GM18951 (cell line): ENCODE data around the gene HDGFL3.
"Not testable (repeated sequence)": the region's sequence is repeated elsewhere in the genome, so short reads cannot be mapped to it uniquely, and the experiment has no call there.

Experiments
- POLR2A ChIP-seq: IDR thresholded peaks from 4 replicates; pipeline ENCODE4 v1.6.1; 2011; ENCODE audit warnings: mild to moderate bottlenecking; ENCODE audit not compliant: insufficient read length, insufficient read depth; ENCODE audit errors: extremely low read depth
- in situ Hi-C: fragments of 300-500 bp; cut with MboI; formaldehyde crosslinking; loops from one replicate; pipeline ENCODE4 v1.12.0; 2022; ENCODE audit warnings: low sequenced_read_pairs, mixed read lengths, inconsistent platforms; ENCODE audit not compliant: unreplicated experiment

HDGFL3 gene

GRCh38 chr15:83144771-83145170 lies 62.9 kb downstream of the HDGFL3 start:
- TF ChIP-seq POLR2A: no peak
- in situ Hi-C loops: no loop called here

DNA sequence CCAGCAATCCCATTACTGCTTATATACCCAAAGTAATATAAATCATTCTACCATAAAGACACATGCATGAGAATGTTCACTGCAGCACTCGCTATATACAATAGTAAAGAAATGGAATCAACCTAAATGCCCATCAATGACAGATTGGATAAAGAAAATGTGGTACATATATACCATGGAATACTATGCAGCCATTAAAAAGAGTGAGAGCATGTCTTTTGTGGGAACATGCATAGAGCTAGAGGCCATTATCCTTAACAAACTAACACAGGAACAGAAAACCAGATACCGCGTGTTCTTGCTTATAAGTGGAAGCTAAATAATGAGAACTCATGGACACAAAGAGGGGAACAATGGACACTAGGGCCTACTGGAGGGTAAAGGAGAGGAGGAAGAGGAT lies 65.5 kb downstream of the HDGFL3 start:
- in situ Hi-C loops: not testable (repeated sequence)

DNA sequence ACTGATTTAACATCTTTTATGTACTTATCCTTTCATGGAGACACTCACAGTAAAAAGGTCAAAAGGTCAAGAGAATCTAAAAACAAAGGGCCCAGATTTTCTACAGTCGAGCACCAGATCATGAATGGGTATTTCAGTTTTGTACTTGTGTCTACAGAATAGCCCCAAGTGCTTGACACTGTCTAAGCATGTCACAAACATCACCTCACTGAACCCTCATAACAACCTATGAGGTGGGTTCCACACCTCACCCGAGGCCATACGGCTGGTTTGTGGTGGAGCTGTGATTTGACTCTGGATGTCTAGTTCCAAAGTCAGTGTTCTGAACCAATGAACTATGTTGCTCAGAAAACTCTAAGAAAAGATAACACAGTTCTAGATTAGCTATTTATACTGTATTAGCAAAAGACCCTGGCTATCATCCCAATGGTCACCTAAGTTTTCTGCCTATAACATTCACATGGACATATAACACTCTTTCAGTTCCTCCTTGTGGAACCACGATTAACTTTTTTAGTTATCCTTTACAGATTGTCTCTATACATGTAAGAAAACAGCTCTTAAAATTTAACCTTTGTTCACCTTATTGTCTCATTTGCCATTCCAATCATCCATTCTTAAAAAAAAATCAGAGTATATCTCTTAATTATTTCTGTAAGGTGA lies 74.6 kb downstream of the HDGFL3 start:
- no peak for TF ChIP-seq POLR2A
- in situ Hi-C loops: no loop called here

DNA sequence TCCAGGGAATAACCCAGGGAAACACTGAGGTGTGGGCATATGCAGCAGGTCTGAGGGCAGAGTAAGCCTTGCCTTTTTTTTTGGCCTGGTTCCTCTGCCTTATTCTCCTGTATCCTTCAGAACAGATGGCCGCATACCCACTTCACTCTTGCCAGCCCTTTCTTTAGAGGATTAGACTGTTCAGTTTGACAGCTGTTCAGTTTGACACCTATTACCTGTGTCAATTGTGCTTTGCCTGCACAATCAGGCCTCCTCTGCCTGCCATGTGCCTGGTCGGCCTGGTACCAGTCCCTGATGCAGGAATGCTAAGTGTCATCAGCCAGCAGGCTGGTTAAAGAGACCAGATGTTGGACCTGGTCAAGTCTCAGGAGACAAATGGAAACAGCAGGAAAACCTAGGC lies 77.8 kb downstream of the HDGFL3 start:
- in situ Hi-C loops: no loop called here
- TF ChIP-seq POLR2A: no peak

- no peak for TF ChIP-seq POLR2A
- in situ Hi-C loops: no loop called here
These were observed 80.0 kb downstream of the HDGFL3 start for GRCh38 chr15:83127547-83128150.

DNA sequence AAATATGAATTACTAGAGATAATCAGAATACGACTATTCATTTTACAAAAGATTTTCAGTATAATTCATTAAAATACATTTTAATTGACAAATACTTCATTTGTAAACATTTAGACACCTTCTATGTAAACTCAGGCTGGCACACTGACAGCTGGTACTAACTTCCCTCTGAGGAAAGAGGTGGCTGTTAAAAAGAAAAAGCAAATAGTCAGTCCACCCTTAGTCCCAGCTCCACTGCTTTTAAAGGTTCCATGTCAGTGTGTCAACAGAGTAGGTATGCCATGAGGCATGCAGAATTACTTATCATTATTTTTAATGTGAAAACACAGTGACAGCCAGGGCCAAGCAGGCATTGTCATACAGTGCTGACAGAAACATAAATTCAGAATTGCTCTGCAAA lies 84.1 kb downstream of the HDGFL3 start:
- in situ Hi-C loops: no loop called here
- TF ChIP-seq POLR2A: no peak

DNA sequence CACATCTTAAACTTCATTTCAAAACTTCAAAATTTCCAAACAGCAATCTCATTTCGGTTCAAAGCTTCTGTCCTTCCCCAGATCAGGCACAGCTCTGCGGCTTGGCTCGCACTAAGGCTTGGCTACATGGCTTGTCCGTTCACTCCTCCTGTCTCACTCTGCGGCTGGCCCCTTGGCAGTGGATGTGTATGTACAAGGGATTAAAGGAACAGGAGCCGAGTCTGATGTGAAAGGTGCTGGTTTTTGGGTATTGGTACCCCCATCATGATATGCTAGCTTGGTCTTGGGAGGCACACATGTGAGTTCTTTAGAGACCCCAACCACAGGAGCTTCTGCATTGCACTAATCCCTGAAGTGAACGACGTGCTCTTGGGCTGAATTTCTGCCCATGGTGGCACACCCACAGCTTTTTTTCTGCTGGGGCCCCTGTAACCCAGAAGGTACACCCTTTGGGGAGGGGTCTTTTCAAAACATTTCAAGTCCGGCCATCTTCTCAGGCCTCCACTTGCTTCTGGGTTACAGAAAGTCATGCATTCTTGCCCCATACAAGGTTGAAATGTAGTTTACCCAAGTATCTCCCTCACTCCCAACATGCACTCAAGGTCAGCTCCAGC lies 87.5 kb downstream of the HDGFL3 start:
- no peak for TF ChIP-seq POLR2A
- in situ Hi-C loops: no loop called here

- in situ Hi-C loops: no loop called here
These were observed 88.7 kb downstream of the HDGFL3 start for GRCh38 chr15:83118968-83119367.

GRCh38 chr15:83118291-83118827 lies 89.3 kb downstream of the HDGFL3 start:
- in situ Hi-C loops: no loop called here
- no peak for TF ChIP-seq POLR2A

More at GRCh38 chr15:83118968-83119367, 88.7 kb downstream of the HDGFL3 start:
- TF ChIP-seq POLR2A: no peak

GRCh38 chr15:83115831-83116565 lies 91.6 kb downstream of the HDGFL3 start:
- TF ChIP-seq POLR2A: no peak
- in situ Hi-C loops: no loop called here

GRCh38 chr15:83115410-83115809 lies 92.2 kb downstream of the HDGFL3 start:
- TF ChIP-seq POLR2A: no peak
- in situ Hi-C loops: no loop called here

DNA sequence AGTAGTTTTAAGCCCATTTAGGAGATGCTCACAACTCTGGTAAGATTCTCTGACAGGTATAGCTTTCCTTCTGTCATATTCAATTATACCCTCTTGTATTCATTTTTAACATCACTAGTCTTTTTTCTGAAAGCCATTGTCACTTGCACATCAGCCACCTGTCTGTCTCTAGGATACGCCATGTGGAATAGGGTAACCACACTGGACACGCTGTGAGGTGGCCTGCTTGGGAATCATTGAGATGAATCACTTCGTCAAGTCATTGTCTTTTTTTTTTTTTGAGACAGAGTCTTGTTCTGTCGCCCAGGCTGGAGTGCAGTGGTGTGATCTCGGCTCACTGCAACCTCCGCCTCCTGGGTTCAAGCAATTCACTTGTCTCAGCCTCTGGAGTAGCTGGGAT lies 92.8 kb downstream of the HDGFL3 start:
- no peak for TF ChIP-seq POLR2A
- in situ Hi-C loops: no loop called here

- in situ Hi-C loops: no loop called here
These were observed 93.5 kb downstream of the HDGFL3 start for GRCh38 chr15:83113881-83114674.

More at GRCh38 chr15:83113881-83114674, 93.5 kb downstream of the HDGFL3 start:
- no peak for TF ChIP-seq POLR2A
